GM21381 (cell line): ENCODE results near the gene DEFB131B.
"Not testable (repeated sequence)": the region's sequence is repeated elsewhere in the genome, so short reads cannot be mapped to it uniquely, and the experiment has no call there.

ENCODE experiments used
- ATAC-seq: cut with Tn5 transposase; IDR thresholded peaks from one replicate; pipeline ENCODE4 v1.9.1; 2021; ENCODE audit warnings: mild to moderate bottlenecking, moderate library complexity; ENCODE audit not compliant: unreplicated experiment

Gene DEFB131B

DNA sequence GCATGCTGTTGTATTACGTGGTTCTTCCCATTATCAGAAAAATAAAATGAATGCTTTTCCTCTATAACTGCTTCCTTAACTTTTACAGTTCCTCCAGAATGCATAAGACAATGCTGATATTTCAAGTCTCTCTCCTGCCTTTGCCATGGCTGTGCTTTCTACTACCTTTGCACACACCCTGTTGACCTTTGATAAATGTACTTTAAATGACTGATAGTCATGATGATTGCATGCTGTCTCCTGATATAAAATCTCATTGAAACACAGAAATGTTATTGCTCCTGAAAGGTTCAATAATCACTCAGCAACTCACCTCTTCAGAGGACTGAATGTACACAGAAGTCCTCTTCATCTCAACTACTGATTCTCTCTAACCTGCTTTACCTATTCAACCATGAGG, at the start of gene DEFB131B:
DEFB131B (plus strand) TSS at position 395 of the 400 bp plus-strand sequence; CDS start at position 395, 0 bp downstream.
- ATAC-seq = not testable (repeated sequence)

- not testable (repeated sequence) for ATAC-seq
These were observed 49.0 kb upstream of the DEFB131B start for GRCh38 chr11:71829247-71829646.

DNA sequence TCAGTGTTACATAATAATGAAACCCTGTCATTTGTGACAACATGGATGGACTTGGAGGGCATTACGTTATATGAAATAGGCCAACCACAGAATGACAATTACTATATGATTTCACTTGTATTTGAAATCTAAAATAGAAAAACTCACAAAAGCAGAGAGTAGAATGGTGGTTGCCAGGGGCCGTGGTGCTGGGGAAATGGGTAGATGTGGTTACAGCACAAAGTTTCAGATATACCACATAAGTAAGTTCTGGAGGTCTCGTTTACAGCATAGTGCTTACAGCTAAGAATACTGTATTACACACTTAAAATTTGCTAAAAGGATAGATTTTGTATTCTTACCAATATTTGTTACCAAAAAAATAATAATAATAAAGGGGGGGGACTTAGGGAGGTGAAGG, 48.6 kb upstream of the DEFB131B start:
- ATAC-seq = not testable (repeated sequence)

- not testable (repeated sequence) for ATAC-seq
These were observed 45.4 kb upstream of the DEFB131B start, which contains the start of gene DEFB108B for GRCh38 chr11:71832811-71833210. Gene DEFB108B, plus strand, starts transcription at chr11:71833200. Its CDS starts 0 bp downstream, at chr11:71833200.

DNA sequence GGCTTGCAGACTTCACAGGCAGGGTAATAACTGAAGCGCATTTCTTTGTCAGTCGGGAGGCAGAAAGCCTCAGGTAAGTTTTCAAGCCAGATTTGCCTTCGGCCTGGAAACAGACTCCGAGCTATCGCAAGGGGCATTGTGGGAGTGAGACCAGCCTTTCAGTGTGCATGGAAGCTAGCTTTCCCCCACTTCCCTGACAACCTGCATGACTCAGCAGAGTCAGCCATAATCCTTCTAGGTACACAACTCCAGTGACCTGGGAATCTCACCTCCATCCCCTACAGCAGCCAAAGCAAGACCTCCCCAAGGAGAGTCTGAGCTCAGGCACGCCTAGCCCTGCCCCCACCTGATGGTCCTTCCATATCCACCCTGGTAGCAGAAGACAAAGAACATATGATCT, 35.5 kb upstream of the DEFB131B start:
- ATAC-seq = not testable (repeated sequence)

- ATAC-seq = not testable (repeated sequence)
These were observed 34.9 kb upstream of the DEFB131B start for GRCh38 chr11:71843355-71843754.

GRCh38 chr11:71843858-71844257, 34.4 kb upstream of the DEFB131B start:
- no peak for ATAC-seq

DNA sequence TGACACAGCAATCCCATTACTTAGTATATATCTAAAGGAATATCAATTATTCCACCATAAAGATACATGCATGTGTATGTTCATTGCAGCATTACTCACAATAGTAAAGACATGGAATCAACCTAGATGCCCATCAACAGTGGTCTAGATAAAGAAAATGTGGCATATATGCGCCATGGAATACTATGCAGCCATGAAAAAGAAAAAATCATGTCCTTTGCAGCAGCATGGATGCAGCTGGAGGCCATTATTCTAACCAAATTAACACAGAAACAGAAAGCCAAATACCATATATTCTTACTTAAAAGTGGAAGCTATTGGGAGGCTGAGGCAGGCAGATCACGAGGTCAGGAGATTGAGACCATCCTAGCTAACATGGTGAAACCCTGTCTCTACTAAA, 24.4 kb upstream of the DEFB131B start:
- not testable (repeated sequence) for ATAC-seq

DNA sequence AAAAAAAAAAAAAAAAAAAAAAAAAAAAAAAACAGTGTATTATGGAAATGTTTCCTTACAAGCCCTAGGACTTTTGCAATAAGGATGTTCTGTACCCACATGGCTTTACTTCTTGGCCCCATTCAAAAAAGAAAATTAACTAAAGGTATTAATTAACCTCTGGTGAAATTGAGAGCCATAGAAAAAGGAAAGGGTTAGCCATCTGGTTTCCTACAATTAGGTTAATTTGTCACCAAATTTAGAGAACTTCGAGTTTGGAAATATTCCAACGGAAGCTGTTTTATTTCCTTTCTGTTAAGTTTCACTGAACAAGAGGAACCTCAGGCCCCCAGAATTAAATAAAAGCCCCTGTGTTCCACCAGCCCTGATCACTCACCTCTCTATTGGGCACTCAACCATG, 22.4 kb upstream of the DEFB131B start:
- ATAC-seq = not testable (repeated sequence)

GRCh38 chr11:71860835-71861234, 17.4 kb upstream of the DEFB131B start:
- not testable (repeated sequence) for ATAC-seq

GRCh38 chr11:71863978-71864627, 14.2 kb upstream of the DEFB131B start:
- ATAC-seq = peak; percentile 52

GRCh38 chr11:71867209-71867608, 11.0 kb upstream of the DEFB131B start:
- ATAC-seq = not testable (repeated sequence)

- not testable (repeated sequence) for ATAC-seq
These were observed 8.3 kb upstream of the DEFB131B start for GRCh38 chr11:71869931-71870330.

GRCh38 chr11:71870661-71871060, 7.6 kb upstream of the DEFB131B start:
- ATAC-seq = not testable (repeated sequence)

DNA sequence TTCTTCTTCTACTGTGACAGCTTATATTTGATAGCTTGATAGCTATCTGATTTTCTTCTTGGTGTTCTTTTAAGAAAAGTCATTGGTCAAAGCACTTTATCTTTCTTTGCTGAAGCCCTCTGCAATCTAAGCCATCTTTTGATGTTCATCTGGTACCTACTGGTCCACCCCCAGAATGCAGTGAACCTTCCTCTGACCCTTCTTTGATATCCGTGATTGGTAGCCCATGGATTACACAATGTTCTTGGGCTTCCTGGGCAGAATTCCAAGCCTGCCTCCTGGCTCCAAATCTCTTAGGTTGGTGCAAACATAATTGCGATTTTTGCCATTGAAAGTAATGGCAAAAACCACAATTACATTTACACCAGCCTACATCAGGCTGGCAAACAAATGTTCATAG, 2.0 kb upstream of the DEFB131B start:
- ATAC-seq = not testable (repeated sequence)

DNA sequence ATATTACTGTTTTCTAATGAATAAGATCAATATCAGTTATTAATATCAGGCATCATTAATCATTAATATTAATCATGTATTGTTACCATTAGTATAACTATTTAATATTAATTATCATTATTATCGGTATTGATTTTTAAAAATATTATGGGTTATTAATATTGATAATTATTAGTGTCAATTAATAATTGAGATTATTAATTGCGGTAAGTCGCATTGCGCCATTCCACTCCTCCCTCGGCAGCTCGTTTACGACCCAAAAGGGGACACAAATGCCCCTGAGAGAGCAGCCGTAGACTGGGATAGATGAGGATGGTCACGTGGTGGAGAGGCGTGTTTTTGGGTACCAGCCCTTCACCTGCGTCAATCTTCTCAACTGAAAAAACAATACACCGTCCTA, 7.6 kb downstream of the DEFB131B start:
- ATAC-seq = not testable (repeated sequence)

- ATAC-seq = not testable (repeated sequence)
These were observed 10.2 kb downstream of the DEFB131B start for GRCh38 chr11:71888335-71889010.

- not testable (repeated sequence) for ATAC-seq
These were observed 11.1 kb downstream of the DEFB131B start for GRCh38 chr11:71889181-71889872.

DNA sequence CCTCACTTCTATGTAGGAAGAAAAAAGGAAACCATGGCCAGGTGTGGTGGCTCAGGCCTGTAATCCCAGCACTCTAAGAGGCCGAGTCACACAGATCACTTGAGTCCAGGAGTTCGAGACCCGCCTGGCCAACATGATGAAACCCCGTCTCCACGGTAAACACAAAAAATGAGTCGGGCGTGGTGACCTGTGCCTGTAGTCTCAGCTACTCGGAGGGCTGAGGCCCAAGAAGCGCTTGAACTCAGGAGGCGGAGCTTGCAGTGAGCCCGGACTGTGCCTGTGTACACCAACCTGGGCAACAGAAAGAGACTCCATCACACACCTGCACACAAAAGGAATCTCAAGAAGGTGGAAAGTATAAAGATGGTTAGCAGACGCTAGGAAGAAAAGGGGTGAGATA, 17.7 kb downstream of the DEFB131B start:
- ATAC-seq = no peak

- not testable (repeated sequence) for ATAC-seq
These were observed 22.9 kb downstream of the DEFB131B start for GRCh38 chr11:71901137-71901536.

DNA sequence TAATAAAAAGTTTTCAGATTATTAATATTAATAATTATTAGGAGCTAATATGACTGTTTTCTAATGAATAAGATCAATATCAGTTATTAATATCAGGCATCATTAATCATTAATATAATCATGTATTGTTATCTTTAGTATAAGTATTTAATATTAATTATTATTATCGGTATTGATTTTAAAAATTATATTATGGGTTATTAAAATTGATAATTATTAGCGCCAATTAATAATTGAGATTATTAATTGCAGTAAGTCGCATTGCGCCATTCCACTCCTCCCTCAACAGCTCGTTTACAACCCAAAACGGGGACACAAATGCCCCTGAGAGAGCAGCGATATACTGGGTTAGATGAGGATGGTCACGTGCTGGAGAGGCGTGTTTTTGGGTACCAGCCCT, 30.0 kb downstream of the DEFB131B start:
- no peak for ATAC-seq
